Right lung (tissue), 5 donors: ENCODE data around the gene CCDC154. TPM values are rescaled to one million over a fixed set of nuclear protein-coding genes. Genes with fewer than 3 reads are reported as not detected.

Source experiments
- DNase-seq, 2 donors: peaks; one replicate each; pipeline ENCODE4 v3.0.0-alpha.2; 2013
- polyA plus RNA-seq, 5 donors: library from polyadenylated mRNA; unstranded; fragments of 120-200 nt; gene quantifications; one replicate each; pipeline versions ENCODE4 v1.2.1 to v1.2.3, GENCODE V29; 2013; ENCODE audit warnings: inconsistent platforms in 1 of 5, low replicate concordance in 1 of 5; ENCODE audit not compliant: insufficient read length in 5 of 5, insufficient read depth in 1 of 5

CCDC154 gene
- polyA plus RNA-seq, 5 donors: 4.0 to 10.0 (median 9.4) TPM

DNA sequence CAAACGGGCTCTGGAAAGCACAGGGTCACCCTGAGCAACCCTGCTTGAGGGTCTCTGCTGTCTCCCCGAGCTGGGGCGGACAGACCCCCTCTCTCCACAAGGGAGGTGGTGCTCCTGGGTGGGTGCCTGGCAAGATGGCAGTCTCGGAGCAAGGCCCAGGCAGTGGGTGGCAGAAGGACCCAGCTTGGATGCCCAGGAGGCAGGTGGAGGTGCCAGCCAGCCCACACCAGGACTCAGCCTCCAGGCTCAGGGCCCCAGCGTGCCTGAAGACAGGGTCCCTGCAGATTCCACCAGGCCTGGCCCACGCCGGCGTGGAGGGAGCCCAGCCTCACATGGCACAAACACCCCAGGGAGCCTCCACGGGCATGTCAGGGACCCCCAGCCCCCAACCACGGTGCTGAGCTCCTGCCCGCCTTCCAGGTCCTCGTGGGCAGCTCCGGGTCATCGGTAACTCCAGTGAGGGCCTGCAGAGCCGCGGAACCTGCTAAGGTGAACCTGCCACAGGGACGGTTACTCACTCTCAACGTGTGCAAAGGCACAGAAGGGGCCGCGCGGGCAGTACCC lies 50.7 kb downstream of the CCDC154 start:
- DNase-seq: no peak

DNA sequence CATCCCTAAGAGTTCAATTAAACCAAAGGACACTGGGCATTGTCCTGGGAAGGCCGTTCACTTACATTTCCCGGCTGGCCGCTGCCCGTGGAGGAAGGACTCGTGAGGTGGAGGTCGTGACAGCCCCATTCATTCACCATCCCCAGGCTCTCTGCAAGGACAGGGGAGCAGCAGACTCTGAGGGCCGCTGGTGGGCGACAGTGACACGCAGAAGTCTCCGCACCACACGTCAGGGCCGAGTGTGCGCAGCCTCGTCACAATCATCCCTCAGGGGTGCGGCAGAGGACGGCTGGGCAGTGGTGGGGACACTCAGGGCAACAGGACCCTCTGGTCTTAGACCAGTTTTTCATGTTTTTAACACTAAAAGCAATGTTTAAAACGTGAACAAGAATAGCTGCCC lies 51.5 kb downstream of the CCDC154 start:
- no peak for DNase-seq

DNA sequence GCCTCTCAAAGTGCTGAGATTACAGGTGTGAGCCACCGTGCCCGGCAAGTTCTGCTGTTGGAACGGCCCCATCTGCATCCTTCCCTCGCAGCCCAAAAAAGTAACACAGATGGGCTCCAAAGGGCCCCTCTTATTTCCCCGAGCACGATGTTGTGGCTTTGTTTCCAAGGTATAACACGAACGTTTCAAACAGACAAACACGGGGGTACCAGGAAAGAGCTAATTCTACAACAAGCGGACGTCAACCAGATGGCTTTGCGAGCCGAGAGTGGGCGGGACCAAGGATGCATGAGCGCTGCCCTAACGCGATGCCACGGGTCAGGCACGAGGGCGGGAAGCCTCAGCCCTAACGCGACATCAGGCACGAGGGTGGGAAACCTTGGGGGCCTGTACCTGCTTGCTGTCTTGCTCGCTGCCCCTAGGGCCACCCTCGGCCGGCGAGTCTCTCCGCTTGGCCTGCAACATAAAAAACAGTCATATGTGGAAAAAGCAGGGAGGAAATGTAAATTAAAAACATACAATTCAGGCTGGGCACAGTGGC lies 54.0 kb downstream of the CCDC154 start:
- no peak for DNase-seq

DNA sequence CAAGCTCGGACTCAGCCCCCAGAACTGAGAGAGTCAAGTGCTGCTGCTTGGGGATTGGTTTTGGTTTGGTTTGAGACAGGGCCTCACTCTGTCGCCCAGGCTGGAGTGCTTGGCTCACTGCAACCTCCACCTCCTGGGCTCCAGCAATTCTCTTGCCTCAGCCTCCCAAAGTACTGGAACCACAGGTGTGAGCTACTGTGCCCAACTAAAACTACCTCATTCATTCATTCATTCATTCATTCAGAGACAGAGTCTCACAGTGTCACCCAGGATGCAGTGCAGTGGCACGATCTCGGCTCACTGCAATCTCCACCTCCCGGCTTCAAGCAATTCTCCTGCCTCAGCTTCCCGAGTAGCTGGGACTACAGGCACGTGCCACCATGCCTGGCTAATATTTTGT lies 54.6 kb downstream of the CCDC154 start:
- DNase-seq: no peak

DNA sequence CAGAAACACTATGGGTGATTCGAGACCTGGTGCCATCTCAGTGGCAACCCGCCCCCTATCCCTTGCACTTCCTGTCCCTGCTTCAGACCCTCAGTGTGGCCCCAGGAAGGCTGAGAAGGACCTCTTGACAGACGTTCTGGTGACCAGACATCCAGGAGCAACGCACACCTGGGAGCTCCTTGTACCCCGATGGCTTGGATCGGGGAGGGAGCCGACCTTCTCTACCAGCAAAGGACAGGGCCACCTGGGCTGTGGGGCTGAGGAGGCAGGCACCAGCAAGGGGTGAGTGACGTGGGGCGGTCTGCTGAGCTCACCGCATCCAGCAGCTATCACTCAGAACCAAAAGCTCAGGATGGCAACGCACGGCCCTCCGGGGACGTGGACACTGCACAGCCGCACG lies 57.0 kb downstream of the CCDC154 start:
- DNase-seq: no peak

DNA sequence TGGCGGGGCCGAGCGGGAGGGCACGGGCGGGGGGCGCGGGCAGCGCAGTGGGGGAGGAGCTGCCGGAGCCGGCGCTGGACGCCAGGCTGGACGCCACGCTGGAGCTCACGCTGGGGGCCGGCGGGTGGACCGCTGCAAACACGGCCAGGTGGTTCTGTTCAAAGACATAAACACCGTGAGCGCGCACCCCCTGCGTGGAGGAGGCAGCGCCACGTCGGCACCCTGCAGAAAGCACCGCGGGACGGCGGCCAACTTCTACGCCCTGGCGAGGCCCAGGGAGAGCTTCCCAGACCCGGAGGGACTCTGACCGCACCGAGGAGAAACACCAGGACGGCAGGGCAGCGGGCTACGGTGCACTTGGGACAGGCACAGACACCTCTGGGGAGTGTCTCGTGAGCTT lies 59.1 kb downstream of the CCDC154 start:
- no peak for DNase-seq

Other genes starting within 250 kb of the CCDC154 start
- under 1 TPM in 4 of 5 donors, not detected in 1; 0.29 to 0.60 (median 0.37) TPM for gene TPSG1, start 219.3 kb downstream of the CCDC154 start, polyA plus RNA-seq
- gene TPSB2, start 214.4 kb downstream of the CCDC154 start, polyA plus RNA-seq: under 1 TPM in 3 of 5 donors, not detected in 2; 0.13 to 0.19 (median 0.19) TPM
- gene TPSAB1, start 203.9 kb downstream of the CCDC154 start, polyA plus RNA-seq: under 1 TPM in 1 of 5 donors, not detected in 4; 0.27 TPM
- gene TPSD1, start 188.5 kb downstream of the CCDC154 start, polyA plus RNA-seq: under 1 TPM in 1 of 5 donors, not detected in 4; 0.15 TPM
- 100 to 1,000 TPM; 148 to 169 (median 160) TPM for gene UBE2I, start 134.9 kb downstream of the CCDC154 start, polyA plus RNA-seq
- 1 to 10 TPM; 2.2 to 6.9 (median 4.2) TPM for gene BAIAP3, start 110.9 kb downstream of the CCDC154 start, polyA plus RNA-seq
- 10 to 100 TPM; 30.4 to 68.5 (median 42.7) TPM for gene TSR3, start 92.7 kb downstream of the CCDC154 start, polyA plus RNA-seq
- gene GNPTG, start 92.6 kb downstream of the CCDC154 start, polyA plus RNA-seq: 10 to 100 TPM; 28.2 to 56.6 (median 45.1) TPM
- gene UNKL, start 29.9 kb downstream of the CCDC154 start, polyA plus RNA-seq: 10 to 100 TPM; 16.5 to 25.1 (median 19.0) TPM
- gene UQCC4, start 23.8 kb downstream of the CCDC154 start, polyA plus RNA-seq: 10 to 100 TPM; 10.7 to 16.2 (median 12.1) TPM
- gene PERCC1, start 13.5 kb downstream of the CCDC154 start, polyA plus RNA-seq: 1 to 10 TPM in 4 of 5 donors, under 1 TPM in 1; 0.81 to 3.6 (median 3.2) TPM
- 10 to 100 TPM; 21.5 to 42.1 (median 28.5) TPM for gene CLCN7, start 30.5 kb upstream of the CCDC154 start, polyA plus RNA-seq
- gene PTX4, start 44.4 kb upstream of the CCDC154 start, polyA plus RNA-seq: under 1 TPM in 2 of 5 donors, not detected in 3; 0.15 to 0.18 TPM
- 10 to 100 TPM; 18.0 to 51.4 (median 35.5) TPM for gene TELO2, start 48.8 kb upstream of the CCDC154 start, polyA plus RNA-seq
- gene TMEM204, start 89.1 kb upstream of the CCDC154 start, polyA plus RNA-seq: 10 to 100 TPM; 15.3 to 25.1 (median 17.9) TPM
- 10 to 100 TPM; 26.8 to 36.6 (median 28.8) TPM for gene IFT140, start 167.5 kb upstream of the CCDC154 start, polyA plus RNA-seq
- 10 to 100 TPM; 19.7 to 27.7 (median 24.5) TPM for gene CRAMP1, start 167.8 kb upstream of the CCDC154 start, polyA plus RNA-seq
- gene JPT2, start 233.7 kb upstream of the CCDC154 start, polyA plus RNA-seq: 10 to 100 TPM; 64.2 to 77.3 (median 73.7) TPM